MV-4-11 (cell line): ENCODE results near the gene ZNF322.

Experiments used
- DNase-seq: peaks from one replicate; lab custom pipeline; 2025; lab: John Stamatoyannopoulos, UW

ZNF322 gene

GRCh38 chr6:26588965-26589364 is 70.6 kb downstream of the ZNF322 start:
- no peak for DNase-seq
